Measurements from ENCODE around the gene ADAMTS9. TPM values are rescaled to one million over a fixed set of nuclear protein-coding genes. Genes with fewer than 3 reads are reported as not detected.

The ADAMTS9 gene
- total RNA-seq, 1 experiment from 2014 or later, result 1.2 TPM

- H3K79me2 ChIP-seq (ENCODE audit: low read depth), result no peaks in the 10 kb centered on the region
- no TSS peak for BruUV-seq (replicated peaks)
- H3F3A ChIP-seq (ENCODE audit: insufficient read depth, low read depth), result no peaks in the 10 kb centered on the region
- no peak for DNase-seq
- no peak overlapping the region for H3K27ac ChIP-seq
- POLR2A ChIA-PET (ENCODE audit: unreplicated experiment), result no interaction called here
- H3K4me2 ChIP-seq, result no peak overlapping the region
- H3K9me2 ChIP-seq (ENCODE audit: insufficient read depth), result no peaks in the 10 kb centered on the region
- no peak overlapping the region for H3K4me3 ChIP-seq
- no peaks in the 10 kb centered on the region for H3K27me3 ChIP-seq (ENCODE audit: insufficient read depth, low read depth)
- H3K9me3 ChIP-seq (ENCODE audit: insufficient read depth, low read depth), result no peaks in the 10 kb centered on the region
- TF ChIP-seq EZH2 (IDR thresholded peaks at IDR 0.05; ENCODE audit: low read depth) (no peak), CTCF (conservative IDR thresholded peaks at IDR 0.05) (no peak)
- no peaks in the 10 kb centered on the region for H3K4me1 ChIP-seq (replicated peaks; ENCODE audit: insufficient read depth)
- H3K36me3 ChIP-seq (ENCODE audit: low read depth), result no peaks in the 10 kb centered on the region
- H4K20me1 ChIP-seq (ENCODE audit: insufficient read depth), result no peaks in the 10 kb centered on the region
- no peak overlapping the region for H2AFZ ChIP-seq
- intact Hi-C loops (cut with micrococcal nuclease; ENCODE audit: unreplicated experiment), result no loop called here
- CTCF ChIA-PET, result no interaction called here
Observed at GRCh38 chr3:64676831-64677230, 11.0 kb downstream of the ADAMTS9 start.

DNA sequence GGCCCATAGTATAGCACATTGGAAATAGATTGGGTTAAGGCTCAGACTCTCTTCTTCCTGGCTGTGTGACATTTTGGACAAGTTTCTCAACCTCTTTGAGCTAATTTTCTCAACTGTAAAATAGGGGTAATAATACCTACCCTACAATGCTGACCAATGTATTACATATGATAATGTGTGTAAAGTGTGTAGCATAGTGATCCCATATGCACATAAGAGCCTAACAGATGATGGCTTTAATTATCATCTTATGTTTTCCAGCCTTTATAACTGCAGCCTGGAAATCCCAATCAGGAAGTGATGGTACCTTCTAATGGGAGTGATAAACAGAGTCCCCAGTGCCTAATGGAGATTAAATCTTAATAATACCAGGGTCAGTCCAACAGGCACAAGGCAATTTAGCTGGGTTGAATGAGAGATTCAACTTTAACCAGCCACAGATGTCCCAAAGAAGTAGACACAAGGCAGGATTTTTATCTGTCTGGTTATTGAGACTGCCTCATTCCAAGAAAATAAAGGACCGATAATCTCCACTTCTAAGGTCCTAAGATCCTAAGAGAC is 12.0 kb downstream of the ADAMTS9 start:
- H3F3A ChIP-seq (ENCODE audit: insufficient read depth, low read depth), result no peaks in the 10 kb centered on the region
- DNase-seq, result no peak
- no peaks in the 10 kb centered on the region for H3K27me3 ChIP-seq (ENCODE audit: insufficient read depth, low read depth)
- no peak overlapping the region for H3K4me3 ChIP-seq
- H3K9me2 ChIP-seq (ENCODE audit: insufficient read depth), result no peaks in the 10 kb centered on the region
- H3K27ac ChIP-seq, result no peak overlapping the region
- intact Hi-C loops (cut with micrococcal nuclease; ENCODE audit: unreplicated experiment), result no loop called here
- no peak overlapping the region for H2AFZ ChIP-seq
- no peaks in the 10 kb centered on the region for H3K36me3 ChIP-seq (ENCODE audit: low read depth)
- H3K4me1 ChIP-seq (replicated peaks; ENCODE audit: insufficient read depth), result no peaks in the 10 kb centered on the region
- ChIA-PET POLR2A (ENCODE audit: unreplicated experiment) (no interaction called here), CTCF (no interaction called here)
- TF ChIP-seq EZH2 (IDR thresholded peaks at IDR 0.05; ENCODE audit: low read depth), result no peak
- TF ChIP-seq CTCF (conservative IDR thresholded peaks at IDR 0.05), result no peak
- no peaks in the 10 kb centered on the region for H4K20me1 ChIP-seq (ENCODE audit: insufficient read depth)
- no peak overlapping the region for H3K4me2 ChIP-seq
- no TSS peak for BruUV-seq (replicated peaks)
- no peaks in the 10 kb centered on the region for H3K79me2 ChIP-seq (ENCODE audit: low read depth)
- no peaks in the 10 kb centered on the region for H3K9me3 ChIP-seq (ENCODE audit: insufficient read depth, low read depth)

DNA sequence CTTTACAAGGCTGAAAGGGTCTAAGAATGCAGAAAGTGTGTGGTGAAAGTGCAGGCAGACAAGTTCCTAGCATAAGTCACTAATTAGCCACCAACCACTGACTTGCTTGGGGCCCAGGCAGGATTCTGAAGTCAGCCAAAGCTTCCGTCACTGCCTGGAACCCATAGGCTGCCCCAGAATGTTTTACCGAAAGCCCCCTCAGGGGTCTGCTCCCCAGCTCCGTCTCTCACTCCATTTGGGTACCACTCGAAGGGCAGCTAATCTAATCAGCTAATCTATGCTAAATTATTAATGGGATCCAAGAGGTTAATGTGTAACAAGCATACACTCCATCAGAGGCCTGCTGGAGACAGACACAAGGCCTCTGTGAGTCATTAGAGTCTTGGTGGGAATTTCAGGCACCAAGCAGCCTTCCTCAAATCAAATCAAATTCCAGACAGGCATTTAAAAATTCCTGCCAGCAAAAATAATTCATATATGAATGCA is 13.2 kb downstream of the ADAMTS9 start:
- no peaks in the 10 kb centered on the region for H3K4me1 ChIP-seq (replicated peaks; ENCODE audit: insufficient read depth)
- no peaks in the 10 kb centered on the region for H4K20me1 ChIP-seq (ENCODE audit: insufficient read depth)
- intact Hi-C loops (cut with micrococcal nuclease; ENCODE audit: unreplicated experiment), result no loop called here
- H3K36me3 ChIP-seq (ENCODE audit: low read depth), result no peaks in the 10 kb centered on the region
- H2AFZ ChIP-seq, result no peak overlapping the region
- H3K79me2 ChIP-seq (ENCODE audit: low read depth), result no peaks in the 10 kb centered on the region
- ChIA-PET POLR2A (ENCODE audit: unreplicated experiment) (no interaction called here), CTCF (no interaction called here)
- no peak overlapping the region for H3K4me3 ChIP-seq
- no peak overlapping the region for H3K4me2 ChIP-seq
- H3K9me3 ChIP-seq (ENCODE audit: insufficient read depth, low read depth), result no peaks in the 10 kb centered on the region
- no peak overlapping the region for H3K27ac ChIP-seq
- TF ChIP-seq CTCF (conservative IDR thresholded peaks at IDR 0.05), result no peak
- TF ChIP-seq EZH2 (IDR thresholded peaks at IDR 0.05; ENCODE audit: low read depth), result no peak
- H3F3A ChIP-seq (ENCODE audit: insufficient read depth, low read depth), result no peaks in the 10 kb centered on the region
- no TSS peak for BruUV-seq (replicated peaks)
- no peak for DNase-seq
- no peaks in the 10 kb centered on the region for H3K9me2 ChIP-seq (ENCODE audit: insufficient read depth)
- no peaks in the 10 kb centered on the region for H3K27me3 ChIP-seq (ENCODE audit: insufficient read depth, low read depth)

All from PC-9 (cell line).